ENCODE results near the gene SEMA4A.

- TF ChIP-seq CTCF (conservative IDR thresholded peaks at IDR 0.05) (no peak), ZFX (IDR thresholded peaks at IDR 0.05) (no peak)
Observed at GRCh38 chr1:156146769-156147405, 6.5 kb upstream of the SEMA4A start.

Measured in C4-2B (cell line).